Urinary bladder (tissue), 4 donors: ENCODE measurements around the gene YWHAB. TPM values are rescaled to one million over a fixed set of nuclear protein-coding genes. Genes with fewer than 3 reads are reported as not detected.
"Not testable (repeated sequence)": the region's sequence is repeated elsewhere in the genome, so short reads cannot be mapped to it uniquely, and the experiment has no call there.

ENCODE experiments used
- DNase-seq: peaks from one replicate; pipeline ENCODE4 v3.0.0-alpha.2; 2015; ENCODE audit errors: extremely low spot score
- H3K27ac ChIP-seq: one replicate; pipeline ENCODE4 v1.5.1; 2013; ENCODE audit warnings: low read depth, mild to moderate bottlenecking, moderate library complexity
- H3K36me3 ChIP-seq: one replicate; pipeline ENCODE4 v1.6.1; 2013; ENCODE audit warnings: mild to moderate bottlenecking, moderate library complexity; ENCODE audit not compliant: insufficient read depth
- H3K4me1 ChIP-seq: one replicate; pipeline ENCODE4 v1.6.1; 2013; ENCODE audit warnings: mild to moderate bottlenecking, moderate library complexity; ENCODE audit not compliant: insufficient read depth
- H3K4me3 ChIP-seq: one replicate; pipeline ENCODE4 v1.5.1; 2013; ENCODE audit warnings: low read depth, low read length
- WGBS: extraction: QIAGEN DNeasy Blood & Tissue Kit; methylation state at CpG from one replicate; pipeline ENCODE4 v1.1.7; 2013; 5-methylcytosine and 5-hydroxymethylcytosine counted together
- polyA plus RNA-seq: library from polyadenylated mRNA; stranded (reverse); fragments of 200-250 nt; gene quantifications from one replicate; pipeline ENCODE4 v1.2.3, GENCODE V29; 2013
- total RNA-seq: library from RNA; depleted of rRNA; stranded (reverse); fragments of >200 nt; gene quantifications from one replicate; pipeline ENCODE4 v1.2.3, GENCODE V29; 2014
- donor health status: healthy with polysubstance abuse.
- donor health status: healthy.

YWHAB gene
- total and polyA plus RNA-seq, 2 donors: 99.1 to 129 TPM

GRCh38 chr20:44856856-44857448 lies 28.6 kb upstream of the YWHAB start:
- H3K36me3 ChIP-seq: no peaks in the 10 kb centered on the region
- H3K4me1 ChIP-seq: no peaks in the 10 kb centered on the region
- no peak overlapping the region for H3K4me3 ChIP-seq
- WGBS: 73% methylated on average over 6 of the region's 6 CpGs
- DNase-seq: no peak
- H3K27ac ChIP-seq: no peak overlapping the region

DNA sequence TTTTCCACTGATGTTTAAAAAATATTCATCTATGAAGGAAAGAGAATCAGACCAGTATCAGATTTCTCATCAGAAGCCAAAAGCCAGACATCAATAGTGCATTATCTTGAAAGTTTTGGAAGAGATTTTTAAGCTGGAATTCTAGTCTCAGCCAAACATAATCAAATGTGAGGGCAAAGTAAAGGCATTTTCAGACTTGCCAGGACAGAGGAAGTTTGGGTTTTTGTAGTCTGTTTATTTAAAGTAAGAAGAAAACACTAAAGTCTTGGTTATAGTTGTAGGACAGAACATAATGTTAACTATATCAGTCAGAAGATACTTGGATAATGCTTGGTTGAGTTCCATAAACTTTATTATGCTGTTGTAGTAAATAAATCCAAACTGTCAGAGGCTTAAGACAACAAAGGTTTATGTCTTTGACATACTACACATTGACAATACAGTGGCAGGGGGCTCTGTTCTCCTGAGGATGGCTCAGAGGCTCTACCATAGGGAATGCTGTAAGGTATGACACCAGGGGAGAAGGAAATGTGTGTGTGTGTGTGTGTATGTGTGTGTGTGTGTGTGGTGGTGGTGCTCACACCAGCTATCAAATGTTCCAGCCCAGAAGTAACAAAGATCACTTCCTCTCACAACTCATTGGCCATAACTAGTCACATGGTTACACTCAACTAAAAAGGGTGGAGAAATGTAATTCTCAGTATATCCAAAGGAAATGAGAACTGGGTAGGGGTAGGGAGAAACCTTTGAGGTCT lies 26.7 kb upstream of the YWHAB start:
- H3K4me1 ChIP-seq: no peaks in the 10 kb centered on the region
- H3K36me3 ChIP-seq: no peaks in the 10 kb centered on the region
- DNase-seq: peak; percentile 11
- no peak overlapping the region for H3K27ac ChIP-seq
- no peak overlapping the region for H3K4me3 ChIP-seq

GRCh38 chr20:44861531-44862006 lies 23.9 kb upstream of the YWHAB start:
- no peak overlapping the region for H3K4me3 ChIP-seq
- no peaks in the 10 kb centered on the region for H3K36me3 ChIP-seq
- DNase-seq: no peak
- WGBS: 18% methylated on average over 5 of the region's 5 CpGs
- H3K27ac ChIP-seq: no peak overlapping the region
- no peaks in the 10 kb centered on the region for H3K4me1 ChIP-seq

GRCh38 chr20:44862286-44862685 lies 23.2 kb upstream of the YWHAB start:
- no peak overlapping the region for H3K4me3 ChIP-seq
- no peaks in the 10 kb centered on the region for H3K4me1 ChIP-seq
- no peak for DNase-seq
- H3K27ac ChIP-seq: no peak overlapping the region
- H3K36me3 ChIP-seq: no peaks in the 10 kb centered on the region
- WGBS: 90% methylated on average over 2 of the region's 2 CpGs

- H3K36me3 ChIP-seq, H3K4me3 ChIP-seq, DNase-seq, H3K27ac ChIP-seq, H3K4me1 ChIP-seq: not testable (repeated sequence)
- WGBS: 57% methylated on average over 4 of the region's 4 CpGs
Observed at GRCh38 chr20:44863365-44864084, 22.0 kb upstream of the YWHAB start.

GRCh38 chr20:44864493-44864892 lies 21.0 kb upstream of the YWHAB start:
- WGBS: 83% methylated on average over 3 of the region's 3 CpGs
- not testable (repeated sequence) for H3K27ac ChIP-seq

GRCh38 chr20:44866703-44867335 lies 18.7 kb upstream of the YWHAB start:
- WGBS: 71% methylated on average over 8 of the region's 8 CpGs
- no peak overlapping the region for H3K27ac ChIP-seq
- H3K4me1 ChIP-seq: no peaks in the 10 kb centered on the region
- H3K4me3 ChIP-seq: no peak overlapping the region
- no peaks in the 10 kb centered on the region for H3K36me3 ChIP-seq
- DNase-seq: no peak

More at GRCh38 chr20:44864493-44864892, 21.0 kb upstream of the YWHAB start:
- not testable (repeated sequence) for H3K4me1 ChIP-seq, H3K4me3 ChIP-seq, H3K36me3 ChIP-seq, DNase-seq

GRCh38 chr20:44869471-44869870 lies 16.0 kb upstream of the YWHAB start:
- no peak overlapping the region for H3K4me3 ChIP-seq
- H3K27ac ChIP-seq: no peak overlapping the region
- DNase-seq: no peak
- no peaks in the 10 kb centered on the region for H3K36me3 ChIP-seq
- H3K4me1 ChIP-seq: no peaks in the 10 kb centered on the region
- 58% methylated on average over 5 of the region's 5 CpGs for WGBS

- not testable (repeated sequence) for H3K4me3 ChIP-seq, H3K36me3 ChIP-seq, H3K4me1 ChIP-seq, H3K27ac ChIP-seq, DNase-seq
- WGBS: 88% methylated on average over 4 of the region's 4 CpGs
Observed at GRCh38 chr20:44882360-44882759, 3.1 kb upstream of the YWHAB start.

- no peak overlapping the region for H3K27ac ChIP-seq
- 88% methylated on average over 7 of the region's 7 CpGs for WGBS
Observed at GRCh38 chr20:44883214-44883902, 2.1 kb upstream of the YWHAB start.

GRCh38 chr20:44884907-44885391 lies 556 bp upstream of the YWHAB start:
- H3K4me3 ChIP-seq: peak overlapping the region; percentile 97
- no peaks in the 10 kb centered on the region for H3K4me1 ChIP-seq
- no peaks in the 10 kb centered on the region for H3K36me3 ChIP-seq
- DNase-seq: no peak
- WGBS: 4% methylated on average over 14 of the region's 14 CpGs
- no peak overlapping the region for H3K27ac ChIP-seq

More at GRCh38 chr20:44883214-44883902, 2.1 kb upstream of the YWHAB start:
- DNase-seq: no peak
- no peaks in the 10 kb centered on the region for H3K4me1 ChIP-seq
- H3K36me3 ChIP-seq: no peaks in the 10 kb centered on the region
- H3K4me3 ChIP-seq: no peak overlapping the region

DNA sequence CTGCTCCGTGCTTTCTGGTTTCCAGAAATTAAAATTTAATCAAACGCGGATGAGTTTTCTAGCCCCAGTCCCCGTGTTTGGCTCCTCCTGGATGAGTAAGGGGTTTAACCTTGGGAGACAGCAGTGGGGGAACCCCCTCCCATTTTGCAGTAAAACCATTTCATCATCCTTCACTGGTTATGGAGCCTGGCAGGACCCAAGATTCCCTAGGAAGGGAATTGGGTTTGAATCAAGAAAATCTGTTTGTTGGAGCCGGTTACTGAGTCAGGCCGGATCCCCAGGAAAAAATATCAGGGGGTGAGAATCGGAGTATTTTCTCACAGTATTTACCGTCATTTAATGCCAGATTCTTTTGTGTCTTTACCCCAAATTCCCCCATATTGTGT lies 754 bp downstream of the YWHAB start:
- no peak for DNase-seq
- peak overlapping the region; percentile 97 for H3K4me3 ChIP-seq
- WGBS: 0% methylated on average over 8 of the region's 8 CpGs
- H3K36me3 ChIP-seq: no peaks in the 10 kb centered on the region
- H3K27ac ChIP-seq: peak overlapping the region; percentile 98
- H3K4me1 ChIP-seq: no peaks in the 10 kb centered on the region

DNA sequence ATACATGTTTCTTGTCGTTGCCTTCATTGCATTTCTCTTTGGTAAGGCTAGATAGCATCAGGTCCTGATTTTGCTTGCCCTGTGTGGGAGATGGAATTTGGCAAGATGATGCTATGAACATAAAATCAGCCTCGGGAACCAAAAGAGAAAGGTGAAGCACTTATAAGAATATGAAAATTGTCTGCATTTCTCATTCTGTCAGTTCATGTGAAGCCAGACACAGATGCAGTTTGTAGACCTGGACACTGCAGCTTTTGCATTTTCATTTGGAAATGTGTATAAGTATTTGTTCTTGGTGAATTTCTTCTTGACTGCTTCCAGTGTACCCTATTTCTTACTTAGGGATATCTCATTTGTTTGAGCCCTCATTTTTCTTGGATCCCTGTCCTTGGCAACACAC lies 1.3 kb downstream of the YWHAB start:
- Histone ChIP-seq H3K4me1 (no peaks in the 10 kb centered on the region), H3K36me3 (no peaks in the 10 kb centered on the region), H3K27ac (no peak overlapping the region), H3K4me3 (peak overlapping the region; percentile 97)
- no peak for DNase-seq
- WGBS: 0% methylated on average over 2 of the region's 2 CpGs
